Hepatocyte (in vitro differentiated cells): ENCODE data around the gene CMTM8. TPM values are rescaled to one million over a fixed set of nuclear protein-coding genes. Genes with fewer than 3 reads are reported as not detected.
A peak's percentile ranks its signal among the peaks of the same experiment; 100 is the strongest.

Experiments used
- DNase-seq: peaks from one replicate; pipeline ENCODE4 v3.0.0-alpha.2; 2016; ENCODE audit warnings: low spot score
- H2AFZ ChIP-seq: fragments of 200-600 bp; sonication (generic); 2 replicates; pipeline ENCODE4 v1.6.0; 2016; ENCODE audit warnings: antibody characterized with exemption, mild to moderate bottlenecking
- H3K27ac ChIP-seq: fragments of 200-600 bp; sonication (generic); 2 replicates; pipeline ENCODE4 v1.5.1; 2016; ENCODE audit warnings: mild to moderate bottlenecking
- H3K27me3 ChIP-seq: fragments of 200-600 bp; sonication (generic); 2 replicates; pipeline ENCODE4 v1.6.1; 2016
- H3K36me3 ChIP-seq: fragments of 200-600 bp; sonication (generic); replicated peaks from 2 replicates; pipeline ENCODE4 v1.5.1; 2016; ENCODE audit warnings: low read depth; ENCODE audit not compliant: insufficient read depth
- H3K4me1 ChIP-seq: fragments of 200-600 bp; sonication (generic); 2 replicates; pipeline ENCODE4 v1.5.1; 2016; ENCODE audit warnings: mild to moderate bottlenecking, moderate library complexity; ENCODE audit not compliant: insufficient read depth
- H3K4me2 ChIP-seq: fragments of 200-600 bp; sonication (generic); 2 replicates; pipeline ENCODE4 v1.6.0; 2016
- H3K4me3 ChIP-seq: fragments of 200-600 bp; sonication (generic); 2 replicates; pipeline ENCODE4 v1.5.1; 2016; ENCODE audit warnings: mild to moderate bottlenecking
- H3K79me2 ChIP-seq: fragments of 200-600 bp; sonication (generic); 2 replicates; pipeline ENCODE4 v1.6.0; 2017; ENCODE audit warnings: mild to moderate bottlenecking
- H3K9me2 ChIP-seq: fragments of 200-600 bp; sonication (generic); replicated peaks from 2 replicates; pipeline ENCODE4 v1.6.0; 2017; ENCODE audit warnings: mild to moderate bottlenecking; ENCODE audit not compliant: insufficient read depth
- H3K9me3 ChIP-seq: fragments of 200-600 bp; sonication (generic); 2 replicates; pipeline ENCODE4 v1.5.1; 2016; ENCODE audit warnings: low read depth, mild to moderate bottlenecking
- H4K20me1 ChIP-seq: fragments of 200-600 bp; sonication (generic); 2 replicates; pipeline ENCODE4 v1.6.0; 2016; ENCODE audit warnings: mild to moderate bottlenecking; ENCODE audit not compliant: insufficient read depth, poor library complexity, severe bottlenecking
- EZH2 ChIP-seq: fragments of 200-600 bp; sonication (generic); IDR thresholded peaks from 2 replicates; pipeline ENCODE4 v1.6.1; 2016; ENCODE audit warnings: antibody characterized with exemption, mild to moderate bottlenecking, borderline replicate concordance
- EZH2phosphoT487 ChIP-seq: fragments of 200-600 bp; sonication (generic); IDR thresholded peaks from one replicate; pipeline ENCODE4 v1.6.1; 2018; ENCODE audit warnings: antibody characterized with exemption, mild to moderate bottlenecking, low read depth, moderate library complexity; ENCODE audit not compliant: unreplicated experiment, severe bottlenecking
- WGBS: methylation state at CpG from one replicate; pipeline ENCODE4 v1.1.6; 2016; ENCODE audit warnings: low lambda C conversion rate; ENCODE audit errors: missing lambda C conversion rate; 5-methylcytosine and 5-hydroxymethylcytosine counted together
- polyA plus RNA-seq: library from polyadenylated mRNA; unstranded; fragments of >200 nt; fragmentation: Nextera tagmentation; extraction: Ambion mirVana; gene quantifications from 2 replicates; pipeline ENCODE4 v1.2.1, GENCODE V29; 2016
- total RNA-seq: library from RNA; depleted of rRNA; stranded (reverse); fragments of >200 nt; gene quantifications from 2 replicates; pipeline ENCODE4 v1.2.3, GENCODE V29; 2014
- TF ChIP-seq, protein P1 (sequence below): fragments of 200-600 bp; sonication (generic); IDR thresholded peaks from 2 replicates; pipeline ENCODE4 v1.5.1; 2016; ENCODE audit warnings: antibody characterized with exemption, mild to moderate bottlenecking; ENCODE audit not compliant: poor library complexity

Gene CMTM8
- total and polyA plus RNA-seq, 2 experiments from 2014 or later: 20.7 to 34.1 TPM

DNA sequence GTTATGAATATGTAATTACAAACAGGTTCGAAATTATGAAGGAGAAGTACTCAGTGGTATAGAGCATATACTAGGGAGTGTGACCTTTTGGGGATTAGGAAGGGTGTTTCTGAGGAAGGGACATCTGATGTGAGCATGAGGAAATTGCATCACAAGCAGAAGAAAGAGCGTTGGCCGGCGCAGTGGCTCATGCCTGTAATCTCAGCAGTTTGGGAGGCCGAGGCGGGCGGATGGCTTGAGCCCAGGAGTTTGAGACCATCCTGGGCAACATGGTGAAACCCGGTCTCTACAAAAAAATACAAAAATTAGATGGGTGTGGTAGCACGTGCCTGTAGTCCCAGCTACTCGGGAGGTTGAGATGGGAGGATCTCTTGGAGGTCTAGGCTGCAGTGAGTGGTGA lies 160.1 kb downstream of the CMTM8 start:
- Histone ChIP-seq H3K79me2 (peaks cover 56% of the 10 kb centered on the region), H3K9me3 (no peaks in the 10 kb centered on the region), H3K27me3 (no peaks in the 10 kb centered on the region), H2AFZ (no peak overlapping the region), H3K4me3 (no peak overlapping the region), H4K20me1 (no peaks in the 10 kb centered on the region), H3K9me2 (no peaks in the 10 kb centered on the region), H3K4me2 (no peak overlapping the region), H3K36me3 (no peaks in the 10 kb centered on the region), H3K27ac (no peak overlapping the region), H3K4me1 (peaks cover 8% of the 10 kb centered on the region)
- TF ChIP-seq EZH2phosphoT487 (no peak), EZH2 (no peak)
- TF ChIP-seq, protein P1, sequence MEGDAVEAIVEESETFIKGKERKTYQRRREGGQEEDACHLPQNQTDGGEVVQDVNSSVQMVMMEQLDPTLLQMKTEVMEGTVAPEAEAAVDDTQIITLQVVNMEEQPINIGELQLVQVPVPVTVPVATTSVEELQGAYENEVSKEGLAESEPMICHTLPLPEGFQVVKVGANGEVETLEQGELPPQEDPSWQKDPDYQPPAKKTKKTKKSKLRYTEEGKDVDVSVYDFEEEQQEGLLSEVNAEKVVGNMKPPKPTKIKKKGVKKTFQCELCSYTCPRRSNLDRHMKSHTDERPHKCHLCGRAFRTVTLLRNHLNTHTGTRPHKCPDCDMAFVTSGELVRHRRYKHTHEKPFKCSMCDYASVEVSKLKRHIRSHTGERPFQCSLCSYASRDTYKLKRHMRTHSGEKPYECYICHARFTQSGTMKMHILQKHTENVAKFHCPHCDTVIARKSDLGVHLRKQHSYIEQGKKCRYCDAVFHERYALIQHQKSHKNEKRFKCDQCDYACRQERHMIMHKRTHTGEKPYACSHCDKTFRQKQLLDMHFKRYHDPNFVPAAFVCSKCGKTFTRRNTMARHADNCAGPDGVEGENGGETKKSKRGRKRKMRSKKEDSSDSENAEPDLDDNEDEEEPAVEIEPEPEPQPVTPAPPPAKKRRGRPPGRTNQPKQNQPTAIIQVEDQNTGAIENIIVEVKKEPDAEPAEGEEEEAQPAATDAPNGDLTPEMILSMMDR: no peak
- DNase-seq: no peak
- 89% methylated on average over 10 of the region's 10 CpGs for WGBS

DNA sequence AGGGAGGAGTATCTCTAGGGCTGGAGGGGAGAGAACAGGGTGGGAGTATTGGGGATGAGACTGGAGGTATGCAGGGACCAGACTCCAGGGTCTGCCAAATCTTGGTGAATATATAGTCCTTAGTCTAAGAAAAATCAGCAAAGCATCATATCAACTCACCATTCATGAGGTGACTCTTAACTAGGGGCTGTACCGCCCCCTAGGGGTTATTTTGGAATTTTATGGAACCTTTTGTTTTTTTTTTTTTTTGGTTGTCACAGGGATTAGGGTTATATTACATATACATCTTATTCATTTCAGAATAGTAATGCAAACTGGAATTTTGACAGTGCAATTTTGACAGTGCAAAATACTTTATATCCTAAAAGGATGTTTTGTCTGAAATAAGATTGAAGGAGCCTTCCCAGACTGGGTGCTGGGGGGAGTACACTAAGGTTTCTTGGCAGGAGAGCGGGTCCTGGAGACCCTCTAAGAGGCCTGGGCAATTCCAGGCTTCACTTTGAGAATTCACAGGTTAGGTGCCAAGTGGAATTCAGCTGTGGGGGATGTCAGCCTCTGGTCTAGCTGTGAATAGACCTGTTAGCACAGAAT lies 160.6 kb downstream of the CMTM8 start:
- peak; percentile 67 for DNase-seq
- Histone ChIP-seq H3K4me1 (peaks cover 8% of the 10 kb centered on the region), H3K4me2 (no peak overlapping the region), H3K27ac (no peak overlapping the region), H4K20me1 (no peaks in the 10 kb centered on the region), H3K79me2 (peaks cover 53% of the 10 kb centered on the region), H3K36me3 (no peaks in the 10 kb centered on the region), H3K9me2 (no peaks in the 10 kb centered on the region), H3K9me3 (no peaks in the 10 kb centered on the region), H3K4me3 (no peak overlapping the region), H3K27me3 (no peaks in the 10 kb centered on the region), H2AFZ (no peak overlapping the region)
- WGBS: 48% methylated on average over 2 of the region's 2 CpGs
- TF ChIP-seq, protein P1: peak; percentile 59
- no peak for TF ChIP-seq EZH2phosphoT487

DNA sequence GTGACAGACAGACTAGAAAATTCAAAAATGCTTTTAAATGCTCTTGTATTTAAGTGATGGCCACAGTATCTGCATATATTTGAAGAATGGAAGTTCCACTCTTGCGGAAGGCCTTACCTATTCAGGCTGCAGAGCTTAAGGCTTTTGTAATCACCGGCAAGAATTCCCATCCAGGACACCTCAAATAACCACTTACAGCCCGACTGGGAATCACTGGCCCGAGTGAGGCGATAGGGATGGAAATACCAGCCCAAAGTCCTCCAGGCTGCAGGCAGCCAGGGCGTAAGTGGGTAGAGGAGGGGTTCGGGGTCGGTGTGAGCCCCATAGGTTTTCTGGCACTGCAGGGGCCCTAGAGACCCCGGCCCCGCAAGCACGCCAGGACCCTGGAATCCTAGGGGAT lies 162.6 kb downstream of the CMTM8 start:
- peaks cover 42% of the 10 kb centered on the region for H3K79me2 ChIP-seq
- no peaks in the 10 kb centered on the region for H3K9me2 ChIP-seq
- H3K9me3 ChIP-seq: no peaks in the 10 kb centered on the region
- DNase-seq: no peak
- H3K4me1 ChIP-seq: peaks cover 8% of the 10 kb centered on the region
- no peaks in the 10 kb centered on the region for H3K36me3 ChIP-seq
- H3K27me3 ChIP-seq: no peaks in the 10 kb centered on the region
- peak overlapping the region; percentile 87 for H3K4me2 ChIP-seq
- peak overlapping the region; percentile 86 for H3K27ac ChIP-seq
- peak overlapping the region; percentile 22 for H3K4me3 ChIP-seq
- 30% methylated on average over 11 of the region's 11 CpGs for WGBS
- no peaks in the 10 kb centered on the region for H4K20me1 ChIP-seq
- TF ChIP-seq, protein P1: no peak
- no peak for TF ChIP-seq EZH2phosphoT487
- no peak for TF ChIP-seq EZH2
- H2AFZ ChIP-seq: peak overlapping the region; percentile 92
